IPS-18a (cell line): ENCODE results near the gene SLC29A3.

Source experiments
- H3K27ac ChIP-seq: one replicate; pipeline ENCODE4 v1.5.1; 2013; ENCODE audit warnings: low read length
- H3K27me3 ChIP-seq: one replicate; pipeline ENCODE4 v1.6.1; 2013; ENCODE audit warnings: mild to moderate bottlenecking, low read length; ENCODE audit not compliant: control insufficient read depth, insufficient read depth
- H3K36me3 ChIP-seq: one replicate; pipeline ENCODE4 v1.6.1; 2013; ENCODE audit warnings: low read depth, low read length; ENCODE audit not compliant: control insufficient read depth
- H3K4me1 ChIP-seq: one replicate; pipeline ENCODE4 v1.6.1; 2013; ENCODE audit warnings: low read depth, low read length; ENCODE audit not compliant: control insufficient read depth
- H3K4me3 ChIP-seq: one replicate; pipeline ENCODE4 v1.5.1; 2013; ENCODE audit warnings: low read length
- H3K9ac ChIP-seq: one replicate; pipeline ENCODE4 v1.6.1; 2013; ENCODE audit warnings: mild to moderate bottlenecking, low read length, moderate library complexity
- H3K9me3 ChIP-seq: one replicate; pipeline ENCODE4 v1.6.1; 2013; ENCODE audit warnings: low read depth, low read length; ENCODE audit not compliant: control insufficient read depth

The SLC29A3 gene

GRCh38 chr10:71277914-71278665, 41.0 kb upstream of the SLC29A3 start:
- Histone ChIP-seq H3K4me1 (peaks cover 20% of the 10 kb centered on the region), H3K9ac (no peak overlapping the region), H3K27me3 (no peaks in the 10 kb centered on the region), H3K36me3 (no peaks in the 10 kb centered on the region), H3K4me3 (no peak overlapping the region), H3K27ac (no peak overlapping the region), H3K9me3 (no peaks in the 10 kb centered on the region)

DNA sequence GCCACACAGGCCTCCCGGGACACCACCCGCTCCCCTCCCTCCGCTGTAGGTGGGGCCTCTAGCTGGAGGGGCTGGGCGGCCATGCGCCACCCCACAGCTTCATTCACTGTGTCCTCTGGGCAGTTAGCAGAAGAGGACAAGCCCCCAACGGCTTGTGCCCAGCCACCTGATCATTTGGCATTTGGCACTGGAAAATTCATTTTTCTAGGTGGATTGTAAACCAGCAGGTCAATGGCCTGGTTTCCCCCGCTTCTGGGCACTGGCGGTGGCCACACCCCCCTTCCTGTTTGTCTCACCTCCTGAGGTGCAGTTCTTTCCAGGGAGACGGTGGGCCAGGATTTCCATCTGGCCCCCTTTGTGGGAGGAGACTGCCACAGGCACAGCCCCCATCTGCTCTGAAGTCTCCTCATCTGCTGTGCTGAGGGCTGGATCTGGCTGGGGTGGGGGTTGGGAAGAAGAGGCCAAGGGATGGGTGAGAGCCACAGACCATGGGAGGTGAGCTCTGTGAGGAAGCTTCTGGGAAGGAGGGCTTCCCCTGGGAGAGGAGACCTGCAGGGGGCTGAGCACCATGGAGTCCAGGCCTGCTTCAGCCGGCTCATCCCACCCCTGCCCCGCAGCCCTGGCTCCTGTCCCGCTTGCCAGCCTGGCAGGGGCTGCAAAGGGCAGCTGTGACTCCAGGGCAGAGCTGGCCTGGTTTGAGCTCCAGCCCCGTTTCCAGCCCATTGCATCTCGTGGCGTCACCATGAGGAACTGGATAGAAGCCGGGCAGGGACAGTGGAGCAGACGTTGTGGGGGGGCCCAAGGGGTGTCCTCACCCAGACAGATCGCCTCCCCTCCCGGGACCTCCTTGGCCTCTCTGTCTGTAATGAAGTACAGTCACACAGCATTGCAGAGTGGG, 40.1 kb upstream of the SLC29A3 start:
- Histone ChIP-seq H3K9ac (no peak overlapping the region), H3K36me3 (no peaks in the 10 kb centered on the region), H3K4me3 (no peak overlapping the region)

GRCh38 chr10:71279590-71280170, 39.4 kb upstream of the SLC29A3 start:
- peaks cover 20% of the 10 kb centered on the region for H3K4me1 ChIP-seq
- H3K4me3 ChIP-seq, result no peak overlapping the region
- H3K27ac ChIP-seq, result no peak overlapping the region
- H3K9ac ChIP-seq, result no peak overlapping the region
- H3K27me3 ChIP-seq, result no peaks in the 10 kb centered on the region
- H3K9me3 ChIP-seq, result no peaks in the 10 kb centered on the region
- H3K36me3 ChIP-seq, result no peaks in the 10 kb centered on the region

More for the DNA sequence above, 40.1 kb upstream of the SLC29A3 start:
- Histone ChIP-seq H3K9me3 (no peaks in the 10 kb centered on the region), H3K4me1 (peaks cover 20% of the 10 kb centered on the region), H3K27me3 (no peaks in the 10 kb centered on the region), H3K27ac (no peak overlapping the region)

DNA sequence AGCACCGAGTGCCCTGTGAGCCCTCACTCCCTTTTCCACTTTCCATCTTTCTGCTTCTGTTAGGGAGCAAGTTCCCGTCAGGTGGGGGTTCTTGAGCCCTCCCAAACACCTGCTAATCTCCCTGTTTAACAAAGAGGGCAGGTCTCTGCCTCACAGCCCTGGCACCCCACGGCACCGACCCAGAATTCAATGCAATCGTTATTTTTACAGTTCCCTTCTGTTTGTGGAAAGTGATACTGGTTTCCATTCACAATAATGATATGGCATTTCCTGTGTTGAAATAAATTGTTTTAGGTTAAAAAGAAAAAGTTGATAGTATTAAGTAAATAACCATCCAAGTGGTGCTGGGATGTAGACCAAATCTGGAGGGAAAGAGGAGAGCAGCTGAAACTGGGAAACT, 38.8 kb upstream of the SLC29A3 start:
- Histone ChIP-seq H3K9ac (no peak overlapping the region), H3K4me3 (no peak overlapping the region), H3K4me1 (peaks cover 17% of the 10 kb centered on the region), H3K27me3 (no peaks in the 10 kb centered on the region), H3K27ac (no peak overlapping the region), H3K36me3 (no peaks in the 10 kb centered on the region), H3K9me3 (no peaks in the 10 kb centered on the region)

DNA sequence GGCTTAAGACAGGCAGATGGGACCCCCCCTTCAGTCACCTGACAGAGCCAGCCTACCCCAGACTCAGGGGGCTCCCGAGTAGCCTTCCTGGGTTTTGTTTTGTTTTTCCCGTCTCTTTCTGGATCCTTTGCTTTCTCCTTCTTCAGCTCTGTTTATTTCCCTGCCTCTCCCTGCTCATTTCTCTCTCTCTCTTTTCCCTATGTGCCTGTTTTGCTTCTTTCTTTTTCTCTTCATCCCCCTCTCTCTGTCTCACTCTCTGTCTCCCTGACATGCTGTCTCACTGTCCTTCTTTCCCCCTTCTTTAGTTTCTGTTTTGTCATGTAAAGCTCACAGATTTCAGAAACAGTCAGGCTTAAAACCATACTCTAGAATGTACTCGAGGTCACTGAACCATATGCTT, 38.2 kb upstream of the SLC29A3 start:
- H3K27me3 ChIP-seq, result no peaks in the 10 kb centered on the region
- no peak overlapping the region for H3K9ac ChIP-seq
- peaks cover 17% of the 10 kb centered on the region for H3K4me1 ChIP-seq
- no peak overlapping the region for H3K4me3 ChIP-seq
- H3K36me3 ChIP-seq, result peaks cover 2% of the 10 kb centered on the region
- H3K9me3 ChIP-seq, result no peaks in the 10 kb centered on the region
- H3K27ac ChIP-seq, result no peak overlapping the region

DNA sequence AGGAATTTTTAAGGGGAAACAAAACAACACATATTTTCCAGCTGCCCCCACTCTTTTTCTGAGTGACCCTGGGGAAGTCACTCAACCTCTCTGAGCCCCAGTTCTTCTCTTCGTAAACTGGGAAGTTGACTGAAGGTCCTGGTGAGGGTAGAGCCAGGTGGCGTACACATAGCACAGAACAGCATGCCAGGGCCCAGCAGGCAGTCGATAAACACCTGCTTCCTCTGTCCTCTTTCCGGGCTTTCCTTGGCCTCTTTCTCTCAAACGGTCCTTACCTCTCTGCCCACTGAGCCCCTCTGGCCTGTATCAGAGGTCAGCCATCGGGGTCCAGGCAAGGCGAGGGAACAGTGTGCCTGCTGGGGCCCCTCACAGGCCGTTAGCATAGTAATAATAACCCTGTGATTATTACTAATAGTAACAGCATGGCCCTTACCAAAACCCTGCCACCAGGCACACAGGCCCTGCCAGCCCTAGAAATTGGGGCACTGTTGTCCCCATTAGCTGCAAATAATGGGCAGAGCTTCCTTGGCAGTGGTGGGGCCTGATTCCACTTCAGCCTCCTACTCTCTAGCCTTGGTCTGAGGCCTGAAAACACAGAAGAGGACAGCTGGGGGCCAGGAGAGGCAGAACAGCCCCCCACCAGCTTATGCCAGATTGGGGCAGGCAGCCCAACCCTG, 37.3 kb upstream of the SLC29A3 start:
- H3K4me1 ChIP-seq, result peaks cover 17% of the 10 kb centered on the region
- no peak overlapping the region for H3K9ac ChIP-seq
- H3K27me3 ChIP-seq, result no peaks in the 10 kb centered on the region
- no peak overlapping the region for H3K4me3 ChIP-seq
- no peak overlapping the region for H3K27ac ChIP-seq
- H3K36me3 ChIP-seq, result peaks cover 3% of the 10 kb centered on the region
- H3K9me3 ChIP-seq, result no peaks in the 10 kb centered on the region

DNA sequence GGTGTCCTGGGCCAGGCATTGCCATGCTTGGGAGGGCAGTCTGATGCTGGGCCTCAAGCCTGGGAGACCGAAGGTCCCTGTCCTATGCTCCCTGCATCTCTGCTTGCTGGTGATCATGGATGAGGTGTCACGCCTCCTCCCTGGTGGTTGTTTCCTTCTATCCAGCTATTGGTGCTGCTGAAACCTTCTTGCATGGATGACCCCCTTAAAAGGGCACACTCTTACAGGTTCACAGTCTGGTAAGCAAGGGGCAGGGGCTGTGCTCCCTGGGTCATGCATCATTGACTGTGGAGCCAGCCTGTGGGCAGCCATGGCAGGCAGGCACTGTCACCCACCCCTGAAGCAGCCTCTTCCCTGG, 36.8 kb upstream of the SLC29A3 start:
- Histone ChIP-seq H3K27me3 (no peaks in the 10 kb centered on the region), H3K9ac (no peak overlapping the region), H3K36me3 (peaks cover 3% of the 10 kb centered on the region), H3K27ac (no peak overlapping the region), H3K4me3 (no peak overlapping the region), H3K4me1 (peaks cover 17% of the 10 kb centered on the region), H3K9me3 (no peaks in the 10 kb centered on the region)

DNA sequence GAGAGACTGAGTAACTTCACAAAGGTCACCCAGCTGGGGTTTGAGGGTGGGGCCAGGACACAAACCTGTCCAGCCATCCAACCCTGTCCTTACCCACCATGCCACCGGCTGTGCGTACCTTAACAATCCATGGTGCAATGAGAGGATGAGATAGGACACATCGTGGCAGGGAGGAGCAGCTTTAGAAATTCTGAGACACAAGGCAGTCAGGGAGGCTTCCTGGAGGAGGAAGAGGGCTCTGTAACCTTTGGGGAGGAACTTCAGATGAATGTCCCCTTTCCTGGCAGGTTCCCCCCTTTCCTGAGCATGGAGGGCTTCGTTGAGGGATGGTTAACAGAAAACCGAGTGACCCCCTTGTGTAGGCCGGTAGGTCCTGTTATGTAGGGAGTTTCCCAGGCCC, 35.6 kb upstream of the SLC29A3 start:
- Histone ChIP-seq H3K9me3 (no peaks in the 10 kb centered on the region), H3K4me1 (peaks cover 11% of the 10 kb centered on the region), H3K9ac (no peak overlapping the region), H3K4me3 (no peak overlapping the region), H3K36me3 (peaks cover 3% of the 10 kb centered on the region), H3K27me3 (no peaks in the 10 kb centered on the region), H3K27ac (no peak overlapping the region)

GRCh38 chr10:71283876-71284275, 35.2 kb upstream of the SLC29A3 start:
- no peak overlapping the region for H3K4me3 ChIP-seq
- no peak overlapping the region for H3K9ac ChIP-seq
- peaks cover 6% of the 10 kb centered on the region for H3K4me1 ChIP-seq
- H3K36me3 ChIP-seq, result peaks cover 3% of the 10 kb centered on the region
- H3K27ac ChIP-seq, result no peak overlapping the region
- H3K27me3 ChIP-seq, result no peaks in the 10 kb centered on the region
- no peaks in the 10 kb centered on the region for H3K9me3 ChIP-seq

DNA sequence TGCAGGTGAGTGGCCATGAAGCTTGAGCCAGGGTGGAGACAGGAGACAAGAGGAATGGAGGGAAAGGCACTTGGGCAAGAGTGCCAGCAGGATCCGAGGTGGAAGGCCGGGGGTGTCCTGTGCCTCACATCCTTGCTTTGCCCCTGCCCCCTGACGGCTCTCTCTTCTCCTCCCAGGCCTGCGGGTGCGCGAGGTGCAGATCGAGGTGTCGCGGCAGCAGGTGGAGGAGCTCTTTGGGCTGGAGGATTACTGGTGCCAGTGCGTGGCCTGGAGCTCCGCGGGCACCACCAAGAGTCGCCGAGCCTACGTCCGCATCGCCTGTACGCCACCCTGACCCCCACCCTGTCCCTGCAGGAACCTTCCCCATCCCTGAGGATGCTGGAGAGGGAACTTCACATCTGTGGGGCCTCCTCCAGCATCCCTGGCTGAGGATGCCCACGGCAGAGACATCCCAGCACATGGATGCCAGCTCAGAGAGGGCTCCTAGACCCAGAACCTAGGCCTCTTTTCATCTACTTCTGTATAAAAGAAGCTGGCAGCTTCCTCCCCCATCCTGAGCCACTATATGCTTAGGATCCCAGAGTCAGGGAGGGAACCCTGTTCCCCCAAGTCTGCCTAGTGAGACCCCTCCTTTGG, 34.4 kb upstream of the SLC29A3 start:
- Histone ChIP-seq H3K27me3 (no peaks in the 10 kb centered on the region), H3K9ac (no peak overlapping the region), H3K27ac (no peak overlapping the region), H3K4me3 (no peak overlapping the region), H3K4me1 (peaks cover 3% of the 10 kb centered on the region), H3K36me3 (peaks cover 3% of the 10 kb centered on the region), H3K9me3 (no peaks in the 10 kb centered on the region)

DNA sequence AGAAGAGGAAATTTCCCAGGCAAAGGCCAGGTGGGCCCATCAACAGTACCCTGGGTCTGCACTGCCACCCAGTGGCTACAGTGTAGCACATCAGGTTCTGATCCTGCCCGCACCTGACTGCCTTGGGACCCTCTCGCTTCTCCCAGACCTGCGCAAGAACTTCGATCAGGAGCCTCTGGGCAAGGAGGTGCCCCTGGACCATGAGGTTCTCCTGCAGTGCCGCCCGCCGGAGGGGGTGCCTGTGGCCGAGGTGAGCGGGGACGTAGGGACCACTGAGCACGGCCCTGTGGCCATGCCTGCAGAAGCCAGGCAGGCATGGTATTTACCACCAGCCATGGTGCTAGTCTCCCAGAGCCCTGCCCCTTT, 33.9 kb upstream of the SLC29A3 start:
- Histone ChIP-seq H3K9ac (no peak overlapping the region), H3K27me3 (no peaks in the 10 kb centered on the region), H3K4me3 (no peak overlapping the region), H3K4me1 (peaks cover 3% of the 10 kb centered on the region), H3K36me3 (peaks cover 3% of the 10 kb centered on the region), H3K27ac (no peak overlapping the region), H3K9me3 (no peaks in the 10 kb centered on the region)
